ENCODE measurements around the gene SIGLEC11. TPM values are rescaled to one million over a fixed set of nuclear protein-coding genes. Genes with fewer than 3 reads are reported as not detected.

SIGLEC11 gene
- total and polyA plus RNA-seq, 2 of the 13 experiments (the other 11 are each of a cell fraction or from before 2014, with no cell fraction given): not detected

GRCh38 chr19:49950590-49950948 is 10.4 kb downstream of the SIGLEC11 start:
- in situ Hi-C loops (cut with HindIII; ENCODE audit: extremely low pct_ligation_motif_present, low pct_unique_long_range_greater_than_20kb): no loop called here

More at GRCh38 chr19:49950590-49950948, 10.4 kb downstream of the SIGLEC11 start:
- ChIA-PET POLR2A (no interaction called here), CTCF (ENCODE audit: low intra/inter-chr PET ratio, low total read pairs) (no interaction called here)
- Histone ChIP-seq H3K4me3 (replicated peaks in 1 of 3; ENCODE audit: insufficient read depth in 1 of 3, low read depth in 2 of 3, low read length in 3 of 3) (no peak overlapping the region), H3K4me1 (ENCODE audit: insufficient read depth, low read length) (peaks cover 40% of the 10 kb centered on the region), H3K9me3 (ENCODE audit: low read length) (no peaks in the 10 kb centered on the region), H3K4me2 (ENCODE audit: low read depth, low read length) (no peak overlapping the region), H3K9ac (ENCODE audit: insufficient read depth, low read depth, low read length) (no peak overlapping the region), H2AFZ (ENCODE audit: low read length) (no peak overlapping the region), H3K27me3 (ENCODE audit: control insufficient read depth in 1 of 2, insufficient read depth in 2 of 2, low read length in 2 of 2) (peaks cover 0 to 32% of the 10 kb centered on the region in 2 experiments; a peak in 3 of 5 replicates), H3K79me2 (ENCODE audit: insufficient read depth, low read length) (no peaks in the 10 kb centered on the region), H3K27ac (ENCODE audit: extremely low read length, insufficient read depth, low read length) (no peak overlapping the region), H4K20me1 (ENCODE audit: insufficient read depth, low read length) (no peaks in the 10 kb centered on the region), H3K36me3 (replicated peaks in 1 of 2; ENCODE audit: control insufficient read depth in 1 of 2, insufficient read depth in 2 of 2, low read length in 2 of 2) (no peaks in the 10 kb centered on the region)
- intact Hi-C loops (cut with micrococcal nuclease; ENCODE audit: unreplicated experiment): no loop called here
- no peak for DNase-seq (ENCODE audit: low spot score)
- no peak for ATAC-seq
- WGBS (ENCODE audit: low lambda C conversion rate): 26% methylated on average over 5 of the region's 5 CpGs
- FAIRE-seq: no peak
- BruUV-seq (replicated peaks): no TSS peak
- TF ChIP-seq THAP7 (CRISPR knock-in tag; IDR thresholded peaks at IDR 0.05): no peak
- TF ChIP-seq SP1 (IDR thresholded peaks at IDR 0.05): no peak
- TF ChIP-seq SP1 (CRISPR knock-in tag; IDR thresholded peaks at IDR 0.05): no peak
- TF ChIP-seq ATF4 (CRISPR knock-in tag; IDR thresholded peaks at IDR 0.05): no peak
- TF ChIP-seq ZNF605 (CRISPR knock-in tag; IDR thresholded peaks at IDR 0.05): no peak
- TF ChIP-seq ATF1 (CRISPR knock-in tag; IDR thresholded peaks at IDR 0.05): no peak
- no peak for TF ChIP-seq KAT8 (CRISPR knock-in tag; IDR thresholded peaks at IDR 0.05)
- TF ChIP-seq ZBTB26 (CRISPR knock-in tag; IDR thresholded peaks at IDR 0.05; ENCODE audit: borderline replicate concordance): no peak
- TF ChIP-seq ZNF224 (CRISPR knock-in tag; IDR thresholded peaks at IDR 0.05): no peak
- no peak for TF ChIP-seq XRCC5 (optimal IDR thresholded peaks at IDR 0.05; ENCODE audit: low read length)
- TF ChIP-seq FOXO4 (CRISPR knock-in tag; conservative IDR thresholded peaks at IDR 0.05): no peak
- TF ChIP-seq ZNF24 (IDR thresholded peaks at IDR 0.05): no peak
- no peak for TF ChIP-seq KMT2A (CRISPR knock-in tag; IDR thresholded peaks at IDR 0.05)
- no peak for TF ChIP-seq ARNTL (CRISPR knock-in tag; IDR thresholded peaks at IDR 0.05)
- TF ChIP-seq ZNF326 (CRISPR knock-in tag; IDR thresholded peaks at IDR 0.05; ENCODE audit: borderline replicate concordance): no peak
